GM21619 (cell line): ENCODE measurements around the gene FBXO24.

Experiments
- ATAC-seq: cut with Tn5 transposase; IDR thresholded peaks from one replicate; pipeline ENCODE4 v1.9.1; 2021; ENCODE audit not compliant: unreplicated experiment

FBXO24 gene

DNA sequence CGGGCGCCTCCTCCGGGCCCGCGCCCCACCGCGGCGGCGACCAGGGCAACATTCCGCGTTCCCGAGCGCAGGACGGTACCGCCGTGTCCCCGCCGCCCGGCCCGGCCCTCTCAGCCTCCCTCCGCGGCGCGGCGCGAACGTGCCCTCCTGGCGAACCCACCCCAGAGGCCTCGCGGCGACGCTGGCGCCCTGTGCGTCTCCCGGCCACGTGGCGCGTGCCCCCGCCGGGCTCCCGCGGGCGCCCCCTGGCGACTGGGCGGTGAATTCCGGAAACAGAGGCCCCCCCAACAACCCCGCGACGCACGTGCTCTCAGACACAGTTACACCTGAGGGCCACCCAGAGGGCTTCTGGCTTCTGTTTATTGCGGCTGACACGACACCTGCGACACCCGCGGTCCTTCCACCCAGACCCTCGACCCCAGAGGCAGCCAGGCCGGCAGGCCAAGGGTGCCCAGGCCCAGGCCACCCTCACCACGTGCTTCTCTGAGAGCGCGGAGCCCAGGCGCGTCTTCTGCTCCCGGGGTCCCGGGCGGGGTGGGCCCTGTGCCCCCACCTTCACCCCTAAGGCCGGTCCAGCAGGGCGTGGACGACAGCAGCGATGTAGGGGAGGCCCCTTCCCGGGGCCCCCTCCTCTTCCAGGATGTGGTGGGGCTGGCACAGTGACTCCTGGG, 12.3 kb upstream of the FBXO24 start, which contains the start of gene SAP25:
Gene SAP25, minus strand, starts transcription at position 210 of the 671 bp plus-strand sequence. Its CDS starts 158 bp downstream, at position 52.
- no peak for ATAC-seq

DNA sequence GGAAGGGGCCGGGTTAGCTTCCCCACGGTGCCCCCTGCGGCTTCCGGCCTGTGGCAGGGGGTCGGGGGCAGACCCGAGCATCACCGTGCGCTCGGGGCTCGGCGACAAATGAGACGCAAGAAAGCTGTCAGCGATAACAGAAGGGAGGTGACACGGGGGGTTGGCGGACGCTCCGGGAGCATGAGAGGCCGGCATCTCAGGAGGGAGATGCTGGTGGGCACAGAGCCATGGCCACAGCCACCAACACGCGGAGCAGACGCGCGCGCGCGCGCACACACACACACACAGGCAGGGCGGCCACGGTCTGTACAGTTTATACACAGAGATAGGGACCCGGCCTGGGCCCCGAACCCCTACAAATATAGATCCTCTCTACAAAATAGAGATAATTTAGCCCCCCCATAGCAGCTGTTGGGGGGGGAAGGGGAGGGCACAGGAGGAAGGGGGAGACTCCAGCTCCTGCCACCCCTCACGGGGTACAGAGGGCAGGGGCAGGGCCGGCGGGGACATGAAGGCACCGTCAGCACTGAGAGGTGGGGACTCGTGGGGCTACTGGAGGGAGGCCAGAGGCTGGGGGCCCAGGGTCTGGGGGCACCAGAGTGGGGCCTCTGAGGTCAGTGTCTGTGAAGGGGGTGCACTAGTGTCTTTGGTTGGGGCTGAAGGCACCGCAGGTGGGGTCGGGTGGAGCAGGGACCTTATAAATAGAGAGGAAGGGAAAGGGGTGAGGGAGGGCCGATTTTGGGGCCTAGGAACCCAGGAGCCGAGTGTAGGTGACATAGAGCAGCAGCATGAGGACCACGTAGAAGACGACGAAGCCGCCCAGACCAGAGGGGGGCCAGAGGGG, 11.5 kb upstream of the FBXO24 start:
- no peak for ATAC-seq

DNA sequence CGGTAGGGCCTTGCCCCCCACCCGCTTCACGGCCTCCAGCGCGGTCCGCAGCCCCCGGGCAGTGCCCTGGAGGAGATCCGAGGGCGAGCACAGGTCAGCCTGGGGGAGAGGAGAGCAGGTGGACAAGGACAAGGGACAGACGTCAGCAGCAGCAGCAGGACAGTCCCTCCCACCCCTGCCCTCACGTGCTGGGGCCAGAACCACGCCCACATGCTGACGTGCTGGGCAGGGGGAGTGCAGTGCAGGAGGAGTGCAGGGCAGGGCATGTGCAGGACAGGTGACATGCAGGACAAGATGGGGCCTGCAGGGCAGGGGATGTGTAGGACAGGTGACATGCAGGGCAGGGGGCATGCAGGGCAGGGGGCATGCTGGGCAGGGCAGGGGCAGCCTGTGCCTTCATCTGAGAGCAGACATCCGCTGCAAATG, 10.9 kb upstream of the FBXO24 start:
- no peak for ATAC-seq

DNA sequence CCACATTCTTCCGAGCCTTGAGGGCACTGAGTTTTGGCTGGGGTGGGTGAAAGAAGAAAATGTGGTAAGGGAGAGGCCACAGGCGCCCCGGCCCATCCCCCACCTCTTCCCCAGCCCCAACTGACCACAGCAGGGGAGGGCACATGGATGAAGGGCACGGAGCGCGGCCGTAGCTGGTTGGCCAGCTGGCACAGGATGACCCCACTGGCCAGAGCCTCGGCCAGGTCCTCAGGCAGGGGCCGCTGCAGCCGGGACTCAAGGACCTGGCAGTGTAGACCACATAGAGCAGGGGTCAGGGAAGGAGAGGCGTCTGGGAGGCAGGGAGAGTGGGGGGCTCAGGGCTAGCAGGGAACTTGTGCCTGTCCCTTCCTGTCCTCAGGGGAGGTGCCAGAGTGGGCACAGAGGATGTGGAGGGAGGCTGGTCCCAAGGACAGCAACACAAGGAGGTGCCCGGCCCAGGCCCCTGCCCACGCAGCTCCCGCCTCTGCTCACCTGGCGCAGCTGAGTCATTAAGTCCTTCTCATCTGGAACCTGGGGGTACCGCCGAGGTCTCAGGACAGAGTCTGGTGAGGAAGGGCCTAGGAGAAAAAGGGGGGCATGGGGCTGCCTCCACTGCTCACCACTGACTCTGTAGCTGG, 10.3 kb upstream of the FBXO24 start:
- ATAC-seq, result no peak

DNA sequence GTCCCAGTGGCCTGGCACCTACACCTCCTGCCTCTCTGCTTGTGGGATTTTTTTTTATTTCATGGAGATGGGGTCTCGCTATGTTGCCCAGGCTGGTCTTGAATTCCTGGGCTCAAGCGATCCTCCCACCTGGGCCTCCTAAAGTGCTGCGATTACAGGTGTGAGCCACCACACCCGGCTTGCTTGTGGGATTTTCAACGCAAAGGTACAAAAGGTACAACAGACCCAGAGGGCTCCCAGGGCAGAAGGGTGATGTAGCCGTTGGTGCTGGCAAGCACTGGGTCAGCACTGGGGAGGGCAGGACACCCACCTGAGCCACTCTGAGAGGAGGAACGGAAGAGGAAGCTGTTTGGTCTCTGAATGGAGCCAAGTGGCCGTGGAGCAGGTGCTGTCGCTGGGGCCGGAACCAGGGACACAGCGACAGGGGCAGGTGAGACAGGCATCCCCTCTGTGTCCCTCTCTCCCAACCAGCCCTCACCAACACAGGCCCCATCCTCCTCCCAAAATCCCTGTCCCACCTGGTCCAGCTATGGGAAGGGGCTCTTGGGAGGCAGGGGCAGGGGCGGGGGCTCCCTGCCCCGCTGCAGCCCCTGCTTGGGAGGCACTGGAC, 9.6 kb upstream of the FBXO24 start:
- no peak for ATAC-seq

DNA sequence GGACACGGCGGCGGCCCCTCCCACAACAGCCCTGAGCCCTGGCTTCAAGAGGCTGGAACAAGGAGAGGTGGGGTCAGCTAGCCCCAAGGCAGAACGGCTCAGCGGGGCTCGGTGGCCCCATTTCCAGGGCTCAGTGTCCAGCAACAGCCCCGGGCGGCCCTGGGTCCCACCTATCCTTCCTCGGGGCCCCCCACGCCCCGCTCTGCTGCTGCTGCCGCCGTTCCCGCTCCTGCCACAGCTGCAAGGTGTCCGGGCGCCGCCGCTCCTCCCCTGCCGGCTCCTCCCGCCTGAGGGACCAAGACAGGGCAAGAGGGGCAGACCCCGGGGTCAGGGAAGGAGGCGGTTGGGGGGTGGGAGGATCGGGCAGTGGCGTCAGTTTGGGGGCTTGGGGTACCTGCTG, 9.0 kb upstream of the FBXO24 start:
- ATAC-seq, result no peak

DNA sequence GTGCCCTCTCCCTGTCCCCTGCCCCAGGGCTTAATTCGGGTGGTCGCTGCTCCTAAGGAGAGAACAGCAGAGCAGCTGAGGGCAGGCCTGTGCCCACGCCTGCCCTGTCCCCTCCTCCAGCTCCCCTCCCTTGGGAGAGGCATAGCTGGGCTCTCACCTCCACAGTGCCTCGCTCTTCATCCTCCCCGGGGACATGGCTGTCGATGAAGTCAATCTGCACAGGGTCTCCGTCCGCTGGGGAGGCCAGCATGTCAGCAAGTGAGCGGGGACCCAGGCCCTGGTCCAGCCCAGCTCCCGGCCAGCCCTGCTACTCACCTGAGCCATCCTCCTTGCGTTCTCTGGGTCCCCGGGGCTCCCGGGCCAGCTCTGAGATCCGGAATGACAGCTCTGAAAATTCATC, 8.6 kb upstream of the FBXO24 start:
- no peak for ATAC-seq

DNA sequence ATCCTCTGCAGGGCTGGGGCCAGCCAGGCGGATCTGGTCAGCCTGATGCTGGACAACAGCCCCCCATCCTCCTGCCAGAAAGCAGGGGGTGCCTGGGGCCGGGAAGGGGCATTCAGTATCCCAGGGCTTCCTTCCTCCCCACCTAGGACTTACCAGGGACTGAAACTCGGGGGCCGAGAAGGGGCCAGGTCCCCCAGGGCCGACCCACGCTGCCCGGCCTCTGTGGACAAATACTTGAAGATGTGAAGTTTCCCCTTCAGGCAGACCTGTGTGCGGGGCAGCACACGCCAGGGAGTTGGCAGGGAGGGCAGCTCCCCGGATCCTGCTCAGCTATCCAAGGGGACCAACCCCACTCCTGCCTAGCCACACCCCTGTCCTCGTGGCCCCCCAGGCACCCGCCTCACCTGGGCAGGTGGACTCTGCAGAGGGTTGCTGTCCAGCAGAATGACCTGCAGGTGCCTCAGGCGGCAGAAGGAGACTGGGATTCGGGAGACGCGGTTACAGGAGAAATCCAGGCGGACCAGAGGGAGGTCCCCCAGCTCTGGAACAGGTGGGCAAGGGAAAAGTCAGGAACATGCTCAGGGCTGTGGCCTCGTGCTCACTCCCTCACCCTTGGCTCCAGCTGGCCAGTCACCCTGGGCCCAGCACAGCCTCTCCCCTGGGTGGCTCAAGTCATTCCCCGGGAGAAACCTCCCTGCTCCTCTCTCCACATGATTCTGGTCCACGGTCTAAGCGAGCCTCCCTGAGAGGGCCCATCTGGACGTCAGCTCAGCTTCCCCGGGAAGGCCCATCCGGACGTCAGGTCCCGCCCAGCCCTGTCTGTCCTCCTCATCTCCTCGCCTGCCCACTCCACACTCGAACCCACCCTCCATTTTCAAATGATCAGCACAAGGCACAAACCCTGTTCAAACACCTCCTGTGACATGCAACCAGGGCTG, 7.6 kb upstream of the FBXO24 start:
- no peak for ATAC-seq

DNA sequence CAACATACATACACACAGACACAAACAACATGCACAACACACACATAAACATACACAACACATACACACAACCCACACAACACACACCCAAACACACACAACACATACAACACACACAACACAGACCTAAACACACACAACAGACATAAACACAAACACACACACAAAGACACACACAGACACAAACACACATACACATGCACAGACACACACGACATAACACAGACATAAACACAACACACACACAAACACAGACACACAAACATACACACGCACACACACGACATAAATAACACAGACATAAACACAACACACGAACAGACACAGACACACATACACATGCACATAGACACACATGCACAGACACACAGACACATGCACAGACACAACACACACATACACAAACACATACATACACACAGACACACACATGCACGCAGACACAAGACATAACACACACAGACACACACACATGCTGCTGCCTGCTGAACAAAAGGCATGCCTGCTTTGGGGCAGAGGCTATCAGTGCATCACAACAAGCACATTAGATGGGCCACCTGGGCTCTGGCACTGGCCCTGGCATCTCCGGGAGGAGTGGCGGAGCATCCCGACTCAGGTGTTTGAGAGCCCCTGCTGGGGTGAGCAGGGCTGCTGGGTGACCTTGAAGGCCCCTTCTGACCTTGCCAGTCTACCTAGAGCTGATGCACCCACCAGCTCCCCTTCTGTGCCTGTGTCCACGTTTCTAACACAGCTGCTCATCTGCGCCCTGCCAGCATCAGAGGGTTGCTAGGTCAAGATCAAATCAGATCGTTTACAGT, 5.5 kb upstream of the FBXO24 start:
- no peak for ATAC-seq

DNA sequence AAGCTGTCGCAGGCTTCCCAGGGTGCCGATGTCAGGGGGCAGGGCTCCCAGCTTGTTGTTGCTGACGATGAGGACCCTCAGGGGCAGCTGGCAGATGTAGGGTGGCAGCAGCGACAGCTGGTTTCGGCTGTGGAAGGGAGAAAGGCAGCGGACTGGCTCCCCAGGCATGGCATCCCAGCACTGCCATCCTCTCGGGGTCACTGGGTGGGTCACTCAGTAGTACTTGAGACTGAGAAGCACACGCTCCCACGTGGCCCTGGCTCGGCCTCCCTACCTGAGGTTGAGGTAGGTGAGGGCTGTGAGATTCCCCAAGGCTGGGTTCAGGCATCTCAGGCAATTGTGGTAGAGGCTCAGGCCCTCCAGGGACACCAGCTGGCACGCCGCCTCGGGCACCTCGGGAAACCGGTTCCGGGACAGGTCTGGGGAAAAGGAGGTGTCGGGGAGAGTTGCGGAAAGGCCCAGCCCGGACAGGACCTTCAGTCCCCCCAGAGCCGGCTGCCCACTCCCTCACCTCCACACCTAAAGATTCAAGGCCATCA, 4.0 kb upstream of the FBXO24 start:
- no peak for ATAC-seq

DNA sequence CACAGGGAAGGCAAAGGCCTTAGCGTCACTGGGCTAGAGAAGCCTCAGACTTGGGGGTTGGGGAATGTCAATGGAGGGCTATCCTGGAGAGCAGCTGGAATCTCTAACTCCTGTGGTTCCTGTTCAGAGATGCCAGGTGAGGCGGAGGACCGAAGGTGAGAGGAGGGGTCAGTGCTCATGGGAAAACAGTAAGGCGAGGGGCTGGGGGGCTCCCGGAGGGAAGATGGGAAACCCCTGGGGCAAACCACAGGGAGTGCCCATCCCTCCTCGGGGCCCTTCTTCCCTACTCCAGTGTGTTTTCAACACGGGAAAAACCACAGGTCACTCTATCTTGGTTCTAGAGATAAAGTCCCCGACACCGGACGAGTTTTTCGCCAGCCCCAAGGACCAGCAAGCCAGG, 3.5 kb upstream of the FBXO24 start:
- no peak for ATAC-seq

DNA sequence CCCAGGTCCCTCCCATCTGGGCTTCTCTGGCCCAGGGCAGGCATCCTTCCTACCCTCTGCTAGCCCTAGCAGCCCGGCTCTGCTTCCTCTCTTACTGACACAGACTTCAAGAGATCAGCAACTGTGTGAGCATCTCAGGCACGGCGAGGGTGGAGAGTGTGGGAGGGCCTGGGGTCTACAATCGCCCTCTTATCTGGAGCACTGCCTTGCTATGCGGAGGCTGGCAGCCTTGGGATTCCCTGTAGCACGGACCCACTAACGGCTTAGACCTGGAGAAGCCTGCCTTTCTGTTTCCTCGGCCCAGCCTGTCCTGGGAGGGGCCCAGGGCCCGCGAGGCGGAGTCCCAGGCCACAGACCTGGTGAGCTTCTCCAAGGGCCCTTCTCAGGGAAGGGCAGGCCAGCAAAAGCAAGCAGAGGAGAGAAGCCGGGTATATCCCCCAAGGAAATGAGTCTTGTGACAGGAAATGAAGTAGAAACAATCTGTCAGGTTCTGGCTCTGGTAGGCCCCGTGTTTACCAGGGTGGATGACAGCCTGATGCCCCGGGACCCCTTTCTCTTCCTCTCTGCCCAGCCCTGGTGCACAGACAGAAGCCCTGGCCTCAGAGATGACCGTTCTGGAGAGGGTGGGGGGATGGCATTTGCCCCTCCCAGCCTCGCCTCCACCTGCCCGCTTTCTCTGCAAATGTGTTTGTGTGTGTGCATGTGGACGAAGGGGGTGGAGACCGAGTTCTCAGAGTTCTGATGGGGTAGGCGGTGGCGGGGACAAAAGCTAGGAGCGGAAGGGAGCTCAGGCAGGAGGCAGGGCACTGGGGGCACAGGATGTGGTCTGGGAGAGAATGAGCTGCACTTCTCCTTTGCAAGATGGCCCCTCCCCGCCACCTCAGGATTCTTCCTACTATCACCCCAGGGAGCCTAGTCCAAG, 2.7 kb upstream of the FBXO24 start:
- ATAC-seq, result no peak

DNA sequence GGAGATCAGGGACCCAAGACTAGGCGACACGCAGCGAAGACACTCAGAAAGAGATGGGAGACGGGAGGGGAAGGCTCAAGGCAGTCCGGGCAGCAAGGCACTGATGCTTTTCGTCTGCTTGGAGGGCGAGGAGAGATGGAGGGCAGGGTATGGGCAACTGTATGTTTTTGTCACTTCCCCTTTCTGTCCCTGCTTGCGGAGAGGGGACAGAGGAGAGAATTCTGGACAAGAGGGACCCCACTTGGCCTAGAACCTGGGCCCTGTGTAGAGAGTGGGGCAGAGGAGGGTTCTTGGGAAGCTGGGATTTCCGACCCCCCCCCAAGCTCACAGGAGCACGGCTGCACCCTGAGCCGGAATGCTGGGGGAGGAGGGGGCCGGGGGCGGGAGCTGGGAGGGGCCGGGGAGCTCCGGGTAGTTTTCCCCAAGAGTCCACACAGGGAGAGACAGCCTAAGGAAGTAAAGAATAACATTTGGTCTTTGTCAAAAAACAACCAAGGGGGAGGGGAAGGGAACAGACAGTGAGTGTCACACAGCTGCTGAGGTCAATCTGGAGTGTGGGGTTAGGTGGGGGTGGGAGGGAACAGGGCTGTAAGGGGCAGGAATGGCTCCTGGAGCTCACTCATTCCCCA, 2.0 kb upstream of the FBXO24 start:
- ATAC-seq, result no peak

DNA sequence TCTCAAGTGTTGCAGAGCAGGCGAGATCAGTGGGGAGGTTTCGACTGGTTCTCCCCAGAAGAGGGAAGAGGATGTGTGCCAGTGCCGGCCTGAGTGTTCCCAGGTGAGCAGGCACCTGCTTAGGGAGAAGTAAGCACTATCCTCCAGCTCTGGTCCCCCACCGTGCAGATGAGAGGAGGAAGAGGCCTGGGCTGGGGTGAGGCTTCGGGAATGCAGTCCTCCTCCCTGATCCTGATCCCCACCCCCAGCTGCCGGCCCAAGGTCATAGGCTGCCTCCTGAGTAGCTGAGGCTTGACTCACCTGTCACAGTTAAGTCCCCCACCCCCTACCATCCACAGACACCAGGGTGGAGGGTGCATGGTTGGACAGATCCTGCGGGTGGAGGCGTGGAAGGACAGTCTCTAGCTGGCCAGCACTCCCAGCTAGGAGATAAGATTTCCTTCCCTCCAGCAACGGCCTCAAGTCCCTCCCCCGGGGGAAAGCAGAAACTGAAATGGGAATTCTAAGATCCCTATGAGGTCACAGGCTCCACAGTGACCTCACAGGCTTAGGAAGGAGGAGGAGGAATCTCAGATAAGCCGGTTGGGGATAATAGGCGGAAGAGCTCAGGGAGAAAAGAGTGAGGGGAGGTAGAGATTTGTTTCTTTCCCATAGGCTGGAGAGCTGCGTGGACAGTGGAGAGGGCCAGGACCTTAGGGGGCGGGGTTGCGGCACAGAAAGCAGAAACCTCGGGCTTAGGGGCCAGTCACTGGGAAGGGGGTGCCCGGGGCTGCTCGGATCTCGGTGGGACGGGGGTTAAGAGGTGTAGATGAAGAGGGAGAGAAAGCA, 1.2 kb upstream of the FBXO24 start:
- no peak for ATAC-seq

DNA sequence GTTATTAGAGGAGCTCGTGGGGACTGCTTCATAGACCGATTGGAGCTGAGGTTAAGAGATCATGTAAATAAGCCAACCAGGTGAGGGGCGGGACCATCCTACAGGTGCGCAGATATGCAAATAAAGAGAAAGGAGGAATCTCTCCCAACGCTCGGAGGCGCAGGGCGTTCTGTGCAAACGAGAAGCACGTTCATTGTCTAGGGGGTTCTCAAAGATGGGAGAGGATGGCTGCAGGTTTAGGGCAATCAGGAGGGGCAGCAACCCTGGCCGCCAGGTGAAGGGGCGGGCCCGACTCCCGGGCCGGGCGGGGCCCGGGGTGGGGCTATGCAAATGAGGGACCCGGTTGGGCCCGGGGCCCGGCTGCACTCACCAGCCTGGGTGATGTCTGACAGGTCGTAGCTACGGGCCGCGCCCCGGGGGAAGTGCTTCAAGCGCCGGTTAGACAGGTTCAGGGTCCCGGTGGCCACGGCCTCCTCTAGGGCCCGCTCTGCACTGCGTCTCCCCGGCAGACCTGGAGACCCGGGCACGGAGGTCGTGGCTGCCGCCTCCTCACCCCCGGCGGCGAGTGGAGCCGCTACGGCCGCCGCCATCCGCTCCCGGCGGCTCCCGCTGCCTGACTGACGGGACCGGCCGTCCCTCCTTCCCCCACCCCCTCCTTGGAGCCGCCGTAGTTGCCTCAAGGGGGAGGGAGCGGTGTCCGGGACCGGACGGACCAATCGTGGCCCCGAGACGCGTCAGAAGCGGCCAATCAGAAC, 440 bp upstream of the FBXO24 start, which contains the start of gene LRCH4:
Gene LRCH4, minus strand, starts transcription at position 619 of the 755 bp plus-strand sequence. Its CDS starts 29 bp downstream, at position 590.
- ATAC-seq, result no peak

DNA sequence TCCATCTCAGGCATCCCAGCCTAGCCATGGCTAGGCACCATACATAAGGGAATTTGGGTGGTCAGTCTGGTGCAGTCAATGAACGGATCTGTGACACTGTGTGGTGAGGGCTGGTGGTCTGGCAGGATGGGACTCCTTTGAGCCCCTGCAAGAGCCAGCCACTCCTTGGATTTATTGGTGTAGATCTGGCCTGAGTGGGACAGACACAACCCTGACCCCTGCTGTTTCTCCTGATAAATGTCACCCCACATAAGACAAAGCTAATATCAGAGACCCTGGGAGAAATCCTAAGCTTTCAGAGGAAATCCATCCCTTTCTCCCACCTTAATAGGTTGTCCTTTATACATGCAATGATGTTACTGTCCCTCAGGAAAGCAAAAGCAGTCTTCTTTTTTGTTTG, 2.3 kb downstream of the FBXO24 start:
- ATAC-seq, result no peak
